ENCODE measurements around the gene ITCH. TPM values are rescaled to one million over a fixed set of nuclear protein-coding genes. Genes with fewer than 3 reads are reported as not detected.
A peak's percentile ranks its signal among the peaks of the same experiment; 100 is the strongest.
"Not testable (repeated sequence)": the region's sequence is repeated elsewhere in the genome, so short reads cannot be mapped to it uniquely, and the experiment has no call there.

ITCH gene
- total RNA-seq, 2 donors from 2014 or later: 38.8 to 45.6 TPM

GRCh38 chr20:34439168-34439567 is 76.1 kb downstream of the ITCH start:
- DNase-seq (no peak), ATAC-seq (peak in 1 of 2 donors; percentile 51)
- intact Hi-C loops (cut with DNase I): no loop called here

DNA sequence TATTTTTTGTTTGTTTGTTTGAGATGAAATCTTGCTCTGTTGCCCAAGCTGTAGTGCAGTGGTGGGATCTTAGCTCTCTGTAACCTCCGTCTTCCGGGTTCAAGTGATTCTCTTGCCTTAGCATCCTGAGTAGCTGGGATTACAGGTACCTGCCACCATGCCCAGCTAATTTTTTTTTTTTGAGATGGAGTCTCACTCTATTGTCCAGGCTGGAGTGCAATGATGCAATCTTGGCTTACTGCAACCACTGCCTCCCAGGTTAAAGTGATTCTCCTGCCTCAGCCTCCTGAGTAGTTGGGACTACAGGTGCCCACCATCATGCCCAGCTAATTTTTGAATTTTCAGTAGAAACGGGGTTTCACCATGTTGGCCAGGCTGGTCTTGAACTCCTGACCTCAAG is 78.3 kb downstream of the ITCH start:
- DNase-seq; ATAC-seq; intact Hi-C loops (cut with DNase I): not testable (repeated sequence)

DNA sequence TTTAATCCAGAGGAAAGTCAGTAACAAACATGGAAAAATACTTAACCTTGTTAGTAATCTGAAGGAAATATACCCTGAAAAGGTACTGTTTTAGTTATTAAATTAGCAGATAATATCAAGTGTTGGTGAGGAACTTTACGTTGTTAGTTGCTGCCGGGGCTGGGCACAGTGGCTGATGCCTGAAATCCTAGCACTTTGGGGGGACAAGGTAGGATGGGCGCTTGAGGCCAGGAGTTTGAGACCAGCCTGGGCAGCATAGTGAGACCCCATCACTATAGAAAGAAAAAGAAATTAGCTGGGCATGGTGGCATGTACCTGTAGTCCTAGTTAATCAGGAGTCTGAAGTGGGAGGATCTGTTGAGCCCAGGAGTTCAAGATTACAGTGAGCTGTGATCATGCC is 80.5 kb downstream of the ITCH start:
- no peak for DNase-seq
- intact Hi-C loops (cut with DNase I): no loop called here
- ATAC-seq: no peak

- ATAC-seq: no peak
Observed at GRCh38 chr20:34445177-34446065, 82.3 kb downstream of the ITCH start.

DNA sequence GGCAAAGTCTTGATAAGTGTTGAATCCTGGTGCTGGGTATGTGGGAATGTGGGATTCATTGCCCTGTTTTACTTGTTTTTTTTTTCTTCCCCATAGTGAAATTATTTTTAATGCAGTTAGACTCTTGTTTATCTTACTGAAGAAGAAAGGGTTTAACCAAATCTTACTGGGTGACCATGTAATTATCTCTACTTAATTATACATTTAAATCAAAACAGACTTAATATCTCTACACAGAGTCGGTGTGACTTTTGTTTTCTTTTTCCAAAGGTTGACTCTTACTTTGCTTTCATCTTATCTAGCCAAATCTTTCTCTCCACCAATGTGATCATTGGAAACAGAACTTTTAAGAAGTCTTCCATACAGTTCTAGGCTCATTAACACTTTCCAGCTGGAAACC is 85.4 kb downstream of the ITCH start:
- ATAC-seq (no peak), DNase-seq (no peak)
- intact Hi-C loops (cut with DNase I): no loop called here

More at GRCh38 chr20:34445177-34446065, 82.3 kb downstream of the ITCH start:
- intact Hi-C loops (cut with DNase I): no loop called here
- DNase-seq: no peak

- DNase-seq (no peak), ATAC-seq (no peak)
- intact Hi-C loops (cut with DNase I): no loop called here
Observed at GRCh38 chr20:34449674-34450592, 86.9 kb downstream of the ITCH start.

DNA sequence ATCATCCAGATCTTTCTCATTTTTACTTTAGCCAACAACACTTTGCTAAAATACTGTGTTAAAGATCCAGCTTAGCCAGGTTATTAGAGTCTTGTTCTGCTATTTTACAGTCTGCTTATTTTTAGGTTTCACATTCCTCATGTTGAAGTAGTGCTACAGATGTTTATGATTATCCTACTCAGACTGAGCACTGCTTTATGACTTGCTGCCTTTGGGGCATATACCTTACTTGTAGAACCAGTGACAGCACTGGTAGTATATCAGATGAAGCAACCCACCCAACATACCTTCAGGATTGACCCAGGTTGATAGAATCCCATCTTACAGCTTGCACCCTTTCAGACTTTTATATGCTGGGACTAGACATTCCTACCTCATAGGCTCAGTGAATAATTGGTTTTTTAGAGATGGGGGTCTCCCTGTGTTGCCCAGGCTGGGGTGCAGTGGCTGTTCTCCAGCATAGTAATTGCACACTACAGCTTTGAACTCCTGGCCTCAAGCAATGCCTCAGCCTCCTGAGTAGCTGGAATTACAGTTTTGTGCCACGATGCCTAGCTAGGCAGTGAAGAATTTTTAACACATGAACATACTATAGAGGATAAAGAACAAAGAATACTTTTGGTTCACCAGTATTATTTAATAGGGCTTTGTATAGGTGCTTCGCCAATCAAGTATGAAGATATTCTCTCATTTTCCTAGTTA is 89.4 kb downstream of the ITCH start:
- no peak for ATAC-seq
- intact Hi-C loops (cut with DNase I): no loop called here
- DNase-seq: no peak

- intact Hi-C loops (cut with DNase I): no loop called here
- no peak for DNase-seq
- ATAC-seq: no peak
Observed at GRCh38 chr20:34458631-34459030, 95.6 kb downstream of the ITCH start.

GRCh38 chr20:34459209-34459897 is 96.3 kb downstream of the ITCH start:
- no peak for ATAC-seq
- DNase-seq: no peak
- intact Hi-C loops (cut with DNase I): no loop called here

DNA sequence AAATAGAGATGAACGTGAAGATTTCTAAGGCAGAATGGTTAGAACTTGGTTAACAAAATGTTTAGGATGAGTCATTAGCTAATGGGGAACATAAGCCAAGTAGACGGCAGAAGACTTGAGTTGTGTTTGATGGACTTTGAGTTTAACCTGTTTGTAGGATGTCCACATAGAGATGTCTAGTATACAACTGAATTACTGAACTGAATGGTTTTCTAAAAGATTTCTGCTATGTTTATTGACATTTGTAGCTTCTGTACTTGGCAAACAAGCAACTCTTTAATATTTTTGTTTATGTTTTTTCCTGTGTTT is 98.7 kb downstream of the ITCH start:
- no peak for ATAC-seq

DNA sequence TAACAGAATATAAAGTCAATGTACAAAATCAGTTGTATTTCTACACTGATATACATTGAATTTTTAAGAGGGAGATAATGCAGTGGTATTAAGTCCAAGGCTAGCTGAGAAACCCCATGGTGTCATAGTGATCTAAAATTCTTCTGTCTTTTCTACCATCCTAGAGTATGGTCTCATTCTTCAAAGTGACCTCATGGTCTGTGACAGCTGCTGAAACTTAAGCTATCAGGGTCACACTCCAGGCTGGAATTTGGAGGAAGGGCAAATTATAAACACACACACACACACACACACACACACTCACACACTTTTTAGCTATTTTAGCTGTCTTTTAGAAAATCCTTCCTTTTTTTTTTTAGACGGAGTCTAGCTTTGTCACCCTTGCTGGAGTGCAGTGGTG is 105.9 kb downstream of the ITCH start:
- intact Hi-C loops (cut with DNase I): loop anchor here in 1 of 2 donors (10.0 kb wide), 1 partner anchor 274 kb away; no protein-coding TSS in a partner anchor
- ATAC-seq: no peak
- no peak for DNase-seq

More for the DNA sequence above, 98.7 kb downstream of the ITCH start:
- DNase-seq: no peak
- intact Hi-C loops (cut with DNase I): loop anchor here in 1 of 2 donors (10.0 kb wide), 1 partner anchor 267 kb away; no protein-coding TSS in a partner anchor

GRCh38 chr20:34472246-34472925 is 109.3 kb downstream of the ITCH start:
- DNase-seq: no peak
- ATAC-seq: peak in 1 of 2 donors; percentile 84
- intact Hi-C loops (cut with DNase I): loop anchor here (2.0 to 5.0 kb wide), 2 partner anchors 160 kb away; no protein-coding TSS in a partner anchor

DNA sequence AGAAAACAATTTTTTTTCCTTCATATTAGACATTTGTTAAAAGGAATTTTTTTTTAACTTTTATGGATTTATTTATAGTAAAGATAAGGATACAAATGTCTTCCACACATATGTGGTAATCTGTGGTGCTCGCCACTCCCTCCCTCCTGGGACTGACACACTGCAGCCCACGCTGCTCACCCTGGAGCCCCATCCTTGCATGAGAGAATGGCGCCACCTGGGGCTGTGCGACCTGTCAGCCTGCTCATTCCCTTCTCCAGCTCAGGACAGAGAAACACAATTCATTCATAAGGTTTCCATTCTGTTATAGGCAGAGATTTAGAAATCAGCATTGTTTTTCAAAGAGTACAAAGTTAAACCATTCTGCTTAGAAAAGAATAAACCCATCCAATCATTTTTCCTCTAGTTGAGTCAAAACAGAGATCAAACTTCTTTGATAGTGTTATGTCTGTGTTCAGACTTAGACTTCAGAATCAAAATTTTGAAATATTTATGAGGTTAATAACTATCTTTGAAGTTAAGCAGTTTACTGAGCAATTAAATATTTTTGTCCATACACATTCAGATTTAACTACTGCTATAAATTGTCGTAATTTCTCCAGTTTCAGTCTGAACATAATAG is 110.3 kb downstream of the ITCH start:
- intact Hi-C loops (cut with DNase I): loop anchor here (2.0 to 5.0 kb wide), 2 partner anchors 161 kb away; no protein-coding TSS in a partner anchor
- peak; percentile 50 for DNase-seq
- peak; percentile 86 to 90 for ATAC-seq

DNA sequence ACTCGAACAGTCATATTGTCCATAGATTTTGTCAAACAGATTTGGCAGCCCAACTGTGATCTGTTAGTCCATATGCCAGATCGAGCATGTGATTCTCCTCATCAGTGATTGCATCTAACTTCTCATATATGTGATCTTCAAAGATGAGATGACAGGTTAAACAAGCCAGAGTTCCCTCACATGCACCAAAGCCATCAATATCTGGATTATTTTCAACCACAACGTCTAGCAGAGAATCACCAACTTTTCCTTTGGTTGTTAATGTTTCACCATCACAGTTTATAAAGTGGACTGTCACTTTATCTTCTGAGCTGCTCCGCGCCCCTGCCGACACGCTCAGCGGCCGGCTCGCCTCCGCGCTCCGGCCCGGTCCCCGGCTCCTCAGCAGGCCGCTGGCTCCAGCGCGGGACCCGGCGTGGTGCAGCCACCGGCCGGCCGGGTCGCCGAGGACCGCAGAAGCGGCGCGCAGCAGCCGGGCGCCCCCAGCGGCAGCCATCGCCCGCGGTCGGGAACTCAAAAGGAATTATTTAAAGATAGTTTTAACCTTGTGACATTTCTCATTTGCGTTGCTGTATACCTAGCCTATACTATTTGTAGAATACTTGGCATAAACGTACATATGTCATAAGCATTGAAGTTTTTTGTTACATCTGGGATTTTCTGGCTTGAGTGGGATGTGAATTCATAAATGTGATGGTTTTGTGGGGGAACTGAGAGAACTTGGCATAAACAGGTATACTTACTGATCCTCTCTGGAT is 113.1 kb downstream of the ITCH start:
- DNase-seq (peak; percentile 61), ATAC-seq (peak; percentile 87 to 96)
- intact Hi-C loops (cut with DNase I): no loop called here

DNA sequence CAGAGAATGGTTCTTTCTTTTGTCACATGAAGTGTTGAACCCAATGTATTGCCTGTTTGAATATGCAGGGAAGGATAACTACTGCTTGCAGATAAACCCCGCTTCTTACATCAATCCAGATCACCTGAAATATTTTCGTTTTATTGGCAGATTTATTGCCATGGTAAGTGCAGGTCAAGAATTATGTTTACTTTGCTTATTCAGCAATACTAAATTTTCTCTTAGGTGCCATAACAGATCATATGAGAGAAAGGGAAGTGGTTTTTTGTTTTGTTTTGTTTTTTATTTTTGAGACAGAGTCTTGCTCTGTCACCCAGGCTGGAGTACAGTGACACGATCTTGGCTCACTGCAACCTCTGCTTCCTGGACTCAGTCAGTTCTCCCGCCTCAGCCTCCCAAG is 116.6 kb downstream of the ITCH start:
- DNase-seq (no peak), ATAC-seq (no peak)
- intact Hi-C loops (cut with DNase I): no loop called here

- ATAC-seq; intact Hi-C loops (cut with DNase I); DNase-seq: not testable (repeated sequence)
Observed at GRCh38 chr20:34482154-34482553, 119.1 kb downstream of the ITCH start.

All from left cardiac atrium (tissue), 4 donors.